Activated CD4-positive, alpha-beta T cell treated with anti-CD3 and anti-CD28 coated beads, Interleukin-2, amount 10 ng/mL, durations not matched to agents 24 days and 14 days (primary cell): ENCODE measurements around the gene P3H3. TPM values are rescaled to one million over a fixed set of nuclear protein-coding genes. Genes with fewer than 3 reads are reported as not detected.

ENCODE experiments used
- DNase-seq: peaks from one replicate; pipeline ENCODE4 v3.0.0; 2022
- H3K27ac Mint-ChIP-seq: one replicate; pipeline ENCODE4 v1.8.0; 2022; ENCODE audit warnings: mild to moderate bottlenecking, mixed read lengths
- H3K27me3 Mint-ChIP-seq: one replicate; pipeline ENCODE4 v1.8.0; 2022; ENCODE audit warnings: mixed read lengths
- H3K36me3 Mint-ChIP-seq: one replicate; pipeline ENCODE4 v1.8.0; 2022; ENCODE audit warnings: low read depth, mild to moderate bottlenecking, mixed read lengths
- H3K4me1 Mint-ChIP-seq: one replicate; pipeline ENCODE4 v1.8.0; 2021; ENCODE audit warnings: mixed read lengths
- H3K4me3 Mint-ChIP-seq: one replicate; pipeline ENCODE4 v1.8.0; 2022; ENCODE audit warnings: mild to moderate bottlenecking, moderate library complexity, mixed read lengths
- H3K9me3 Mint-ChIP-seq: one replicate; pipeline ENCODE4 v1.8.0; 2021; ENCODE audit warnings: mixed read lengths
- intact Hi-C: fragments of 100-400 bp; cut with micrococcal nuclease; formaldehyde crosslinking; loops from one replicate; pipeline ENCODE4 v1.15.1; 2023
- total RNA-seq: library from RNA; stranded (reverse); gene quantifications from 2 replicates; pipeline ENCODE4 v1.2.3, GENCODE V29; 2022

P3H3 gene
- total RNA-seq, 1 donor from 2014 or later = 4.7 TPM

- Mint-ChIP-seq H3K27me3 (no peaks in the 10 kb centered on the region), H3K36me3 (peaks cover 34% of the 10 kb centered on the region), H3K4me1 (peaks cover 41% of the 10 kb centered on the region), H3K9me3 (no peaks in the 10 kb centered on the region), H3K4me3 (peak overlapping the region; percentile 89), H3K27ac (peak overlapping the region; percentile 62)
- intact Hi-C loops = loop anchor here (1.0 to 5.0 kb wide), 6 partner anchors 97 to 358 kb away; partner anchors contain the start of genes COPS7A, EMG1, MLF2 and MRPL51
- DNase-seq = no peak
These were observed 22.6 kb downstream of the P3H3 start for GRCh38 chr12:6850796-6851152.

GRCh38 chr12:6851153-6851920 is 23.1 kb downstream of the P3H3 start, which contains the start of gene CDCA3:
TSS of gene CDCA3 (minus strand) at chr12:6851286. CDS start at chr12:6850952, 334 bp downstream.
- DNase-seq = peak; percentile 97
- H3K27me3 Mint-ChIP-seq = no peaks in the 10 kb centered on the region
- H3K36me3 Mint-ChIP-seq = peaks cover 36% of the 10 kb centered on the region
- H3K9me3 Mint-ChIP-seq = no peaks in the 10 kb centered on the region
- intact Hi-C loops = loop anchor here (1.0 to 5.0 kb wide), 6 partner anchors 98 to 359 kb away; partner anchors contain the start of genes COPS7A, EMG1, MLF2 and MRPL51
- peak within 1 kb of the TSS; percentile 89 for H3K4me3 Mint-ChIP-seq
- peaks cover 41% of the 10 kb centered on the region for H3K4me1 Mint-ChIP-seq
- peak within 1 kb of the TSS; percentile 97 for H3K27ac Mint-ChIP-seq

GRCh38 chr12:6851921-6852650 is 23.9 kb downstream of the P3H3 start, which contains the start of gene USP5:
TSS of gene USP5 (plus strand) at chr12:6852150. CDS start at chr12:6852180, 30 bp downstream.
- intact Hi-C loops = loop anchor here (1.0 to 5.0 kb wide), 11 partner anchors 15 to 360 kb away; partner anchors contain the start of genes CHD4, COPS7A, EMG1 and ING4
- Mint-ChIP-seq H3K27me3 (no peaks in the 10 kb centered on the region), H3K4me1 (peaks cover 38% of the 10 kb centered on the region), H3K36me3 (peaks cover 38% of the 10 kb centered on the region), H3K9me3 (no peaks in the 10 kb centered on the region), H3K4me3 (peak within 1 kb of the TSS; percentile 89), H3K27ac (peak within 1 kb of the TSS; percentile 97)
- peak; percentile 99 for DNase-seq

GRCh38 chr12:6852651-6853354 is 24.6 kb downstream of the P3H3 start:
- Mint-ChIP-seq H3K9me3 (no peaks in the 10 kb centered on the region), H3K27me3 (no peaks in the 10 kb centered on the region), H3K36me3 (peaks cover 39% of the 10 kb centered on the region), H3K27ac (peak overlapping the region; percentile 97), H3K4me3 (peak overlapping the region; percentile 89), H3K4me1 (peaks cover 35% of the 10 kb centered on the region)
- intact Hi-C loops = loop anchor here (1.0 to 5.0 kb wide), 7 partner anchors 14 to 361 kb away; partner anchors contain the start of genes CHD4, ING4, MRPL51 and NCAPD2
- peak; percentile 89 for DNase-seq

- Mint-ChIP-seq H3K4me3 (peak overlapping the region; percentile 89), H3K9me3 (no peaks in the 10 kb centered on the region), H3K27ac (peak overlapping the region; percentile 97), H3K36me3 (peaks cover 43% of the 10 kb centered on the region), H3K27me3 (no peaks in the 10 kb centered on the region), H3K4me1 (peaks cover 32% of the 10 kb centered on the region)
- intact Hi-C loops = loop anchor here (2.0 to 5.0 kb wide), 3 partner anchors 247 to 361 kb away; partner anchors contain the start of genes CHD4, MRPL51, NCAPD2 and NOP2
- no peak for DNase-seq
These were observed 25.4 kb downstream of the P3H3 start for GRCh38 chr12:6853626-6854025.

GRCh38 chr12:6854036-6854435 is 25.8 kb downstream of the P3H3 start:
- peak overlapping the region; percentile 89 for H3K4me3 Mint-ChIP-seq

GRCh38 chr12:6855322-6855721 is 27.1 kb downstream of the P3H3 start:
- H3K9me3 Mint-ChIP-seq = no peaks in the 10 kb centered on the region
- peaks cover 18% of the 10 kb centered on the region for H3K4me1 Mint-ChIP-seq
- H3K27ac Mint-ChIP-seq = no peak overlapping the region
- intact Hi-C loops = no loop called here
- no peak overlapping the region for H3K4me3 Mint-ChIP-seq
- no peaks in the 10 kb centered on the region for H3K27me3 Mint-ChIP-seq
- H3K36me3 Mint-ChIP-seq = peaks cover 49% of the 10 kb centered on the region
- DNase-seq = no peak

More at GRCh38 chr12:6854036-6854435, 25.8 kb downstream of the P3H3 start:
- Mint-ChIP-seq H3K27ac (peak overlapping the region; percentile 97), H3K9me3 (no peaks in the 10 kb centered on the region), H3K27me3 (no peaks in the 10 kb centered on the region), H3K36me3 (peaks cover 45% of the 10 kb centered on the region), H3K4me1 (peaks cover 31% of the 10 kb centered on the region)
- intact Hi-C loops = loop anchor here (5.0 kb wide), 2 partner anchors 287 to 362 kb away; partner anchors contain the start of genes MRPL51, NCAPD2 and NOP2
- DNase-seq = no peak

GRCh38 chr12:6858799-6859198 is 30.6 kb downstream of the P3H3 start:
- intact Hi-C loops = no loop called here
- Mint-ChIP-seq H3K4me1 (peaks cover 4% of the 10 kb centered on the region), H3K9me3 (no peaks in the 10 kb centered on the region), H3K36me3 (peaks cover 68% of the 10 kb centered on the region), H3K27me3 (no peaks in the 10 kb centered on the region), H3K27ac (no peak overlapping the region), H3K4me3 (no peak overlapping the region)
- no peak for DNase-seq

GRCh38 chr12:6860116-6860515 is 31.9 kb downstream of the P3H3 start:
- Mint-ChIP-seq H3K9me3 (no peaks in the 10 kb centered on the region), H3K27me3 (no peaks in the 10 kb centered on the region), H3K27ac (no peak overlapping the region), H3K36me3 (peaks cover 72% of the 10 kb centered on the region), H3K4me3 (no peak overlapping the region), H3K4me1 (no peaks in the 10 kb centered on the region)
- intact Hi-C loops = no loop called here
- DNase-seq = no peak

GRCh38 chr12:6860942-6861341 is 32.7 kb downstream of the P3H3 start:
- H3K36me3 Mint-ChIP-seq = peaks cover 73% of the 10 kb centered on the region
- peaks cover 3% of the 10 kb centered on the region for H3K4me1 Mint-ChIP-seq
- intact Hi-C loops = no loop called here
- no peak overlapping the region for H3K27ac Mint-ChIP-seq
- no peak overlapping the region for H3K4me3 Mint-ChIP-seq
- no peaks in the 10 kb centered on the region for H3K27me3 Mint-ChIP-seq
- DNase-seq = no peak
- no peaks in the 10 kb centered on the region for H3K9me3 Mint-ChIP-seq

GRCh38 chr12:6861391-6861790 is 33.2 kb downstream of the P3H3 start:
- H3K4me3 Mint-ChIP-seq = no peak overlapping the region
- H3K9me3 Mint-ChIP-seq = no peaks in the 10 kb centered on the region
- H3K4me1 Mint-ChIP-seq = peaks cover 4% of the 10 kb centered on the region
- intact Hi-C loops = no loop called here
- no peaks in the 10 kb centered on the region for H3K27me3 Mint-ChIP-seq
- no peak for DNase-seq
- H3K27ac Mint-ChIP-seq = no peak overlapping the region
- H3K36me3 Mint-ChIP-seq = peaks cover 73% of the 10 kb centered on the region

GRCh38 chr12:6863033-6863432 is 34.8 kb downstream of the P3H3 start:
- no peak for DNase-seq
- intact Hi-C loops = no loop called here
- H3K9me3 Mint-ChIP-seq = no peaks in the 10 kb centered on the region
- H3K27ac Mint-ChIP-seq = no peak overlapping the region
- H3K27me3 Mint-ChIP-seq = no peaks in the 10 kb centered on the region
- H3K4me1 Mint-ChIP-seq = peaks cover 11% of the 10 kb centered on the region
- no peak overlapping the region for H3K4me3 Mint-ChIP-seq
- H3K36me3 Mint-ChIP-seq = peaks cover 65% of the 10 kb centered on the region

GRCh38 chr12:6863586-6864321 is 35.5 kb downstream of the P3H3 start:
- Mint-ChIP-seq H3K27ac (no peak overlapping the region), H3K36me3 (peaks cover 69% of the 10 kb centered on the region), H3K4me3 (no peak overlapping the region), H3K9me3 (no peaks in the 10 kb centered on the region), H3K27me3 (no peaks in the 10 kb centered on the region), H3K4me1 (peaks cover 15% of the 10 kb centered on the region)
- intact Hi-C loops = no loop called here
- DNase-seq = no peak
